B cell (primary cell): ENCODE data around the gene ZNF18. TPM values are rescaled to one million over a fixed set of nuclear protein-coding genes. Genes with fewer than 3 reads are reported as not detected.

Experiments
- ATAC-seq: fragments of 200-7000 bp; cut with Tn5 transposase; one replicate; pipeline ENCODE4 v1.10.0; 2021; ENCODE audit warnings: low read depth, mild to moderate bottlenecking, moderate number of reproducible peaks, moderate library complexity
- CTCF ChIA-PET: fragments of 350-600 bp; sonication (Branson Sonifier 250); formaldehyde crosslinking; loops from one replicate; lab custom pipeline; 2021; ENCODE audit warnings: antibody characterized with exemption, inconsistent platforms; lab: Charles Lee
- POLR2A ChIA-PET: fragments of 350-600 bp; sonication (Branson Sonifier 250); formaldehyde crosslinking; loops from one replicate; lab custom pipeline; 2021; ENCODE audit warnings: antibody characterized with exemption; lab: Charles Lee
- DNase-seq: peaks from one replicate; pipeline ENCODE4 v3.0.0; 2013
- H2AFZ ChIP-seq: 2 replicates; pipeline ENCODE4 v1.6.1; 2012; ENCODE audit warnings: mild to moderate bottlenecking, low read depth, low read length; ENCODE audit not compliant: insufficient read depth, poor library complexity, severe bottlenecking
- H3K27ac ChIP-seq, 2 donors: 1 replicate in 1 of 2; 2 replicates in 1 of 2; pipeline ENCODE4 v1.5.1; 2012 to 2013; ENCODE audit warnings: low read length in 2 of 2, mild to moderate bottlenecking in 2 of 2, moderate library complexity in 1 of 2
- H3K27me3 ChIP-seq, 4 experiments: fragments of 200-600 bp in 1 of 4; sonication (generic) in 1 of 4; replicated peaks in 1 of 4; 1 replicate in 2 of 4; 2 replicates in 2 of 4; pipeline versions ENCODE4 v1.6.1 to v1.7.0; 2013 to 2016; ENCODE audit warnings: low read length in 3 of 4, mild to moderate bottlenecking in 2 of 4, mixed read lengths in 1 of 4, moderate library complexity in 1 of 4; ENCODE audit not compliant: insufficient read depth in 4 of 4, control insufficient read depth in 3 of 4; ENCODE audit errors: control extremely low read depth in 1 of 4
- H3K36me3 ChIP-seq, 2 experiments: replicated peaks in 1 of 2; 1 replicate in 1 of 2; 2 replicates in 1 of 2; pipeline versions ENCODE4 v1.6.1 to v1.7.1; 2013; ENCODE audit warnings: low read length in 1 of 2; ENCODE audit not compliant: insufficient read depth in 2 of 2, control insufficient read depth in 1 of 2; ENCODE audit errors: control extremely low read depth in 1 of 2, extremely low read depth in 1 of 2
- H3K4me1 ChIP-seq, 2 donors: fragments of 200-600 bp in 1 of 2; sonication (generic) in 1 of 2; 1 replicate in 1 of 2; 2 replicates in 1 of 2; pipeline versions ENCODE4 v1.5.1 to v1.6.1; 2013 to 2017; ENCODE audit warnings: low read length in 2 of 2; ENCODE audit not compliant: control insufficient read depth in 2 of 2, insufficient read depth in 2 of 2
- H3K4me2 ChIP-seq: replicated peaks from 2 replicates; pipeline ENCODE3; 2012; ENCODE audit warnings: mild to moderate bottlenecking, low read depth, low read length; ENCODE audit not compliant: poor library complexity, severe bottlenecking
- H3K4me3 ChIP-seq, 5 experiments: fragments of 200-600 bp in 1 of 5; sonication (generic) in 1 of 5; 1 replicate in 3 of 5; 2 replicates in 2 of 5; pipeline versions ENCODE4 v1.5.1 to v1.7.0; 2011 to 2016; ENCODE audit warnings: low read length in 4 of 5, mild to moderate bottlenecking in 4 of 5, low read depth in 2 of 5, control low read depth in 1 of 5, moderate library complexity in 1 of 5; ENCODE audit not compliant: insufficient read depth in 1 of 5; ENCODE audit errors: control extremely low read depth in 1 of 5, extremely low read depth in 1 of 5
- H3K79me2 ChIP-seq: fragments of 200-600 bp; sonication (generic); one replicate; pipeline ENCODE4 v1.6.0; 2016; ENCODE audit warnings: low read length; ENCODE audit not compliant: control insufficient read depth, insufficient read depth
- H3K9ac ChIP-seq: fragments of 200-600 bp; sonication (generic); 2 replicates; pipeline ENCODE4 v1.6.1; 2017; ENCODE audit warnings: mild to moderate bottlenecking, low read length, moderate library complexity
- H3K9me3 ChIP-seq, 3 donors: one replicate each; pipeline versions ENCODE4 v1.6.1 to v1.7.1; 2013; ENCODE audit warnings: low read length in 2 of 3; ENCODE audit not compliant: control insufficient read depth in 2 of 3, insufficient read depth in 1 of 3; ENCODE audit errors: control extremely low read depth in 1 of 3
- H4K20me1 ChIP-seq: 2 replicates; pipeline ENCODE4 v1.6.0; 2012; ENCODE audit warnings: mild to moderate bottlenecking, low read length; ENCODE audit not compliant: insufficient read depth, control insufficient read depth, poor library complexity, severe bottlenecking
- H3K27ac Mint-ChIP-seq: one replicate; pipeline ENCODE4 v1.8.0; 2021; ENCODE audit warnings: mixed read lengths
- H3K27me3 Mint-ChIP-seq: one replicate; pipeline ENCODE4 v1.8.0; 2021; ENCODE audit warnings: mixed read lengths
- H3K4me1 Mint-ChIP-seq: one replicate; pipeline ENCODE4 v1.8.0; 2021; ENCODE audit warnings: mixed read lengths
- H3K4me3 Mint-ChIP-seq: one replicate; pipeline ENCODE4 v1.8.0; 2021; ENCODE audit warnings: mixed read lengths
- H3K9me3 Mint-ChIP-seq: one replicate; pipeline ENCODE4 v1.8.0; 2022; ENCODE audit warnings: mixed read lengths; ENCODE audit not compliant: insufficient read depth
- CTCF ChIP-seq: fragments of 200-600 bp; IDR thresholded peaks from one replicate; pipeline ENCODE4 v1.8.0; 2022; ENCODE audit warnings: antibody characterized with exemption, mild to moderate bottlenecking
- EZH2 ChIP-seq: IDR thresholded peaks from 2 replicates; pipeline ENCODE4 v1.6.1; 2012; ENCODE audit warnings: borderline replicate concordance, low read depth, mild to moderate bottlenecking, moderate library complexity, low read length; ENCODE audit not compliant: insufficient read depth, poor library complexity, severe bottlenecking
- WGBS: methylation state at CpG from one replicate; pipeline ENCODE4 v1.1.5; 2013; ENCODE audit warnings: missing lambda C conversion rate; ENCODE audit not compliant: insufficient coverage; 5-methylcytosine and 5-hydroxymethylcytosine counted together
- intact Hi-C: fragments of 100-400 bp; cut with micrococcal nuclease; formaldehyde crosslinking; loops from one replicate; pipeline ENCODE4 v1.10.0; 2022
- polyA plus RNA-seq: library from polyadenylated mRNA; depleted of rRNA; stranded (reverse); fragments of >200 nt; gene quantifications from 2 replicates; pipeline ENCODE4 v1.2.3, GENCODE V29; 2012
- total RNA-seq, 2 donors: library from RNA; stranded (reverse); fragments of 120-200 nt in 1 of 2; gene quantifications; 1 replicate in 1 of 2; 2 replicates in 1 of 2; pipeline versions ENCODE4 v1.2.3 to v1.2.4, GENCODE V29; 2013 to 2022

The ZNF18 gene
- total and polyA plus RNA-seq, 2 donors (not counting 1 experiment from before 2014, with no cell fraction given): 8.9 to 10.5 TPM

DNA sequence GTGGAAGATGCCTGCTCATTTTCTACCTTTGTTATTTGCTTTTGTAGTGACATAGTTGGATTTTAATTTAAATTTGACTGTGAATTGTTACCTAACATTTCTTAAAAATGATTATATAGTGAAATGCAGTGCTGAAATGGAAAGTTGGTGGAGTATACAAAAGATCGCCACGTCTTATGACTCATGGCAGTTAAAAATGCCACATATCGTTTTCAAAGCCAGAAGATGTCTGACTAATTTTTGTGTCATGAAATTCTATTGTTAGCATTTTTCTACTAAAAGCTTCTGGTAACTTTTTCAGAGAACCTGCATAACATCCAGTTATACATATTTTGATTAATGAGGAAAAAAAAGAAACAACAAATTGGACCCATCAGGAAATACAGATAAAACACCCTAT is 44.0 kb upstream of the ZNF18 start:
- Mint-ChIP-seq H3K9me3 (no peaks in the 10 kb centered on the region), H3K27me3 (no peaks in the 10 kb centered on the region), H3K4me3 (no peak overlapping the region), H3K27ac (no peak overlapping the region), H3K4me1 (peaks cover 33% of the 10 kb centered on the region)
- Histone ChIP-seq H3K4me3 (no peak overlapping the region), H3K4me2 (no peak overlapping the region), H3K36me3 (no peaks in the 10 kb centered on the region), H3K27me3 (no peaks in the 10 kb centered on the region), H4K20me1 (peaks cover 81% of the 10 kb centered on the region), H3K27ac (no peak overlapping the region), H2AFZ (no peak overlapping the region), H3K79me2 (peaks cover 99% of the 10 kb centered on the region), H3K4me1 (no peaks in the 10 kb centered on the region), H3K9me3 (no peaks in the 10 kb centered on the region), H3K9ac (no peak overlapping the region)
- no peak for DNase-seq
- no peak for ATAC-seq
- ChIA-PET CTCF (no interaction called here), POLR2A (no interaction called here)
- intact Hi-C loops: no loop called here
- no CpG with 5 or more reads among the region's 3 CpGs for WGBS
- TF ChIP-seq EZH2 (no peak), CTCF (no peak)

DNA sequence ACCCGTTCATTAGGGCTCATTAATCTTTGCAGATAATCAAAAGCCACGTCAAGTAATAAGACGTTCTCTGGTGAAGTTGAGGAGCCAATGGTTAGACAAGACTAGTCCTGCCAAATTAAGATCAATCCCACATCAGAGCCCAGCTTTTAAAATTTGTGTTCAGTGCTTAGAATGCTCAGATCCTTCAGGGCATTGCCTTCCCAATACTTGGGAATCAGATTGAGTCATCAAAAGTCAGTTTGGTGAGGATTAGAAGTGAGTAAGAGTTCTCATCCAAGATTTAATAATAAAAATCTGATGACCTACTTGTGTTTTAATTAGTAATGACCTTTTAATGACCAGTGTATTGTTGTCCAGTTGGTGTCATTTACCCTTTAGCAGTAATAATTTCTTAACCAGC is 43.2 kb upstream of the ZNF18 start:
- Mint-ChIP-seq H3K9me3 (no peaks in the 10 kb centered on the region), H3K27ac (no peak overlapping the region), H3K4me1 (peaks cover 26% of the 10 kb centered on the region), H3K4me3 (no peak overlapping the region), H3K27me3 (no peaks in the 10 kb centered on the region)
- ATAC-seq: no peak
- no peaks in the 10 kb centered on the region for H3K4me1 ChIP-seq
- peaks cover 99% of the 10 kb centered on the region for H3K79me2 ChIP-seq
- peaks cover 73% of the 10 kb centered on the region for H4K20me1 ChIP-seq
- no peaks in the 10 kb centered on the region for H3K9me3 ChIP-seq
- 100% methylated on average over 3 of the region's 3 CpGs for WGBS
- H3K27ac ChIP-seq: no peak overlapping the region
- ChIA-PET POLR2A (no interaction called here), CTCF (no interaction called here)
- TF ChIP-seq CTCF (no peak), EZH2 (no peak)
- H2AFZ ChIP-seq: no peak overlapping the region
- no peaks in the 10 kb centered on the region for H3K27me3 ChIP-seq
- no peak overlapping the region for H3K4me2 ChIP-seq
- DNase-seq: no peak
- no peak overlapping the region for H3K4me3 ChIP-seq
- H3K36me3 ChIP-seq: no peaks in the 10 kb centered on the region
- no peak overlapping the region for H3K9ac ChIP-seq
- intact Hi-C loops: no loop called here
